OCI-LY3 (cell line): ENCODE results near the gene EXOC3L1.

Experiments
- H2AFZ ChIP-seq: fragments of 200-600, 300-600 bp; shearing (Covaris generic); 2 replicates; pipeline ENCODE4 v1.6.0; 2014; ENCODE audit warnings: antibody characterized with exemption, low read depth, low read length
- H3K27ac ChIP-seq: fragments of 200-600, 300-600 bp; sonication (generic); 2 replicates; pipeline ENCODE4 v1.5.1; 2014; ENCODE audit warnings: mild to moderate bottlenecking, low read length, moderate library complexity, mixed read lengths
- H3K27me3 ChIP-seq: fragments of 200-600, 300-600 bp; sonication (generic); 2 replicates; pipeline ENCODE4 v1.6.1; 2014; ENCODE audit warnings: low read depth, low read length, mixed read lengths
- H3K36me3 ChIP-seq: fragments of 200-600, 300-600 bp; sonication (generic); replicated peaks from 2 replicates; pipeline ENCODE3; 2014; ENCODE audit warnings: low read depth, low read length, mixed read lengths
- H3K4me1 ChIP-seq: fragments of 300-600, 200-600 bp; sonication (generic); 2 replicates; pipeline ENCODE4 v1.6.1; 2014; ENCODE audit warnings: low read length, mixed read lengths
- H3K4me2 ChIP-seq: fragments of 200-600, 300-600 bp; sonication (generic); 2 replicates; pipeline ENCODE4 v1.6.1; 2014; ENCODE audit warnings: low read length, mixed read lengths
- H3K4me3 ChIP-seq: fragments of 300-600, 200-600 bp; sonication (generic); 2 replicates; pipeline ENCODE4 v1.5.1; 2014; ENCODE audit warnings: antibody characterized with exemption, mild to moderate bottlenecking, low read length, moderate library complexity
- H3K79me2 ChIP-seq: fragments of 300-600, 200-600 bp; shearing (Covaris generic); 2 replicates; pipeline ENCODE4 v1.6.1; 2014; ENCODE audit warnings: mild to moderate bottlenecking, low read length, mixed read lengths
- H3K9ac ChIP-seq: fragments of 300-600, 200-600 bp; shearing (Covaris generic); 2 replicates; pipeline ENCODE4 v1.6.0; 2014; ENCODE audit warnings: mild to moderate bottlenecking, low read length, moderate library complexity
- H3K9me3 ChIP-seq: fragments of 200-600, 300-600 bp; shearing (Covaris generic); 2 replicates; pipeline ENCODE4 v1.6.1; 2014; ENCODE audit warnings: low read length, mixed read lengths; ENCODE audit not compliant: insufficient read depth
- H4K20me1 ChIP-seq: fragments of 200-600, 300-600 bp; sonication (generic); 2 replicates; pipeline ENCODE4 v1.6.1; 2016; ENCODE audit warnings: low read length, mixed read lengths; ENCODE audit not compliant: insufficient read depth
- CTCF ChIP-seq: fragments of 200-600, 300-600 bp; sonication (generic); IDR thresholded peaks from 2 replicates; pipeline ENCODE4 v1.5.1; 2014; ENCODE audit warnings: antibody characterized with exemption, low read length, low read depth
- EZH2phosphoT487 ChIP-seq: fragments of 200-600 bp; shearing (Covaris generic); IDR thresholded peaks from 2 replicates; pipeline ENCODE4 v1.6.1; 2018; ENCODE audit warnings: antibody characterized with exemption, mixed run types, low read depth

Gene EXOC3L1

GRCh38 chr16:67212766-67213165 lies 22.8 kb upstream of the EXOC3L1 start:
- no peaks in the 10 kb centered on the region for H3K27me3 ChIP-seq
- H3K4me1 ChIP-seq = no peaks in the 10 kb centered on the region
- TF ChIP-seq EZH2phosphoT487 = no peak
- H3K36me3 ChIP-seq = no peaks in the 10 kb centered on the region
- H2AFZ ChIP-seq = no peak overlapping the region
- H3K79me2 ChIP-seq = no peaks in the 10 kb centered on the region
- H3K9me3 ChIP-seq = no peaks in the 10 kb centered on the region
- no peak overlapping the region for H3K4me3 ChIP-seq
- no peak overlapping the region for H3K4me2 ChIP-seq
- no peak overlapping the region for H3K9ac ChIP-seq
- H4K20me1 ChIP-seq = no peaks in the 10 kb centered on the region
- no peak overlapping the region for H3K27ac ChIP-seq

GRCh38 chr16:67211674-67212073 lies 21.7 kb upstream of the EXOC3L1 start:
- Histone ChIP-seq H3K27me3 (no peaks in the 10 kb centered on the region), H3K4me3 (no peak overlapping the region), H3K36me3 (no peaks in the 10 kb centered on the region), H4K20me1 (no peaks in the 10 kb centered on the region), H3K9me3 (no peaks in the 10 kb centered on the region), H3K4me1 (no peaks in the 10 kb centered on the region), H3K79me2 (no peaks in the 10 kb centered on the region), H3K9ac (no peak overlapping the region), H3K27ac (no peak overlapping the region), H3K4me2 (no peak overlapping the region), H2AFZ (no peak overlapping the region)
- TF ChIP-seq EZH2phosphoT487 (no peak), CTCF (no peak)

- H3K4me2 ChIP-seq = no peak overlapping the region
- no peaks in the 10 kb centered on the region for H3K79me2 ChIP-seq
- no peaks in the 10 kb centered on the region for H3K36me3 ChIP-seq
- TF ChIP-seq EZH2phosphoT487 (no peak), CTCF (no peak)
- H3K4me1 ChIP-seq = no peaks in the 10 kb centered on the region
- H3K27ac ChIP-seq = no peak overlapping the region
- 0 out of 2 replicates have a peak, but pooled peaks cover 3% of the 10 kb centered on the region for H4K20me1 ChIP-seq
- no peaks in the 10 kb centered on the region for H3K27me3 ChIP-seq
- no peak overlapping the region for H3K4me3 ChIP-seq
- H3K9ac ChIP-seq = no peak overlapping the region
- no peaks in the 10 kb centered on the region for H3K9me3 ChIP-seq
- no peak overlapping the region for H2AFZ ChIP-seq
Measured at GRCh38 chr16:67210069-67210937, 20.4 kb upstream of the EXOC3L1 start.

GRCh38 chr16:67209565-67209964 lies 19.6 kb upstream of the EXOC3L1 start:
- no peaks in the 10 kb centered on the region for H3K79me2 ChIP-seq
- H3K9me3 ChIP-seq = no peaks in the 10 kb centered on the region
- no peaks in the 10 kb centered on the region for H3K4me1 ChIP-seq
- TF ChIP-seq CTCF (no peak), EZH2phosphoT487 (no peak)
- no peak overlapping the region for H3K4me3 ChIP-seq
- H3K27ac ChIP-seq = no peak overlapping the region
- no peak overlapping the region for H3K4me2 ChIP-seq
- no peak overlapping the region for H3K9ac ChIP-seq
- H2AFZ ChIP-seq = no peak overlapping the region
- H3K36me3 ChIP-seq = no peaks in the 10 kb centered on the region
- H4K20me1 ChIP-seq = 0 out of 2 replicates have a peak, but pooled peaks cover 3% of the 10 kb centered on the region
- H3K27me3 ChIP-seq = no peaks in the 10 kb centered on the region
